Measurements from ENCODE around the gene CASP8AP2.
"Not testable (repeated sequence)": the region's sequence is repeated elsewhere in the genome, so short reads cannot be mapped to it uniquely, and the experiment has no call there.

The CASP8AP2 gene

DNA sequence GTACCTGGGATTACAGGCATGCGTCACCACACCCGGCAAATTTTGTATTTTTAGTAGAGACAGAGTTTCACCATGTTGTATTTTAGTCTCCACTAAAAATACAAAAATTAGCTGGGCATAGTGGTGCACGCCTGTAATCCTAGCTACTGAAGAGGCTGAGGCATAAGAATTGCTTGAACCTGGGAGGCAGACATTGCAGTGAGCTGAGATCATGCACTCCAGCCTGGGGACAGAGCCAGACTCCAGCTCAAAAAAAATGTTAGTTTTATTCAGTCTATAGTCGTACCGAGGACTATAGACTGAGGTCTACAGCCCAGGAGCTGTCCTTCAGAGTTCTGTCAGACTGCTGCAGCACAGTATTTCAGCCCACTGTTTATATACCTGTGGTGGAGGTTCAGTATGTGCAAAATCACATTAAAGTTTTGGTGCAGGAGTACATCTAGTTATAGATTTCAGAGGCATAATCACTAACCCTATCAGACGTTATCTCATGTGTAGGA is 3.6 kb upstream of the CASP8AP2 start:
- no peak for DNase-seq (ENCODE audit: low read depth)

GRCh38 chr6:89828475-89828987 is 1.1 kb upstream of the CASP8AP2 start:
- DNase-seq (ENCODE audit: low read depth), result not testable (repeated sequence)

DNA sequence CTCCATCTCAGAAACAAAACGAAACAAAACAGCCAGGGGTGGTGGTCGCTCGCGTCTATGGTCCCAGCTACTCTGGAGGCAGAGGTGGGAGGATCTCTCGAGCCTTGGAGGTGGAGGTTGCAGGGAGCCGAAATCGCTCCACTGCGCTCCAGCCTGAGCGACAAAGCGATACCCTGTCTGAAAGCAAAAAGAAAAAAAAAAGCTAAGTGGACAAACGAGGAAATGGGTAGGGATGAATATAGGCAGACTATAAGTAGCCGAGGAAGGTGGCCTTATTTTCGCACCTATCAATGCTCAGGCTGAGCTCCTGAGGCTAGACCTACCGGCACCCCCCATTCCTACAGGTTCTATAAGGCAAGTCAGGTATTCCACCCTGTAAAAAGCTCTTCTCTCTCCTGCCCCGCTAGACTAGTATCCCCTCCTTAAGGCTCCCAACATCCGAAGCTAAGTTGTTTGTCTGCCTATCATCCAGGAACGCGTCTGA is 650 bp upstream of the CASP8AP2 start:
- no peak for DNase-seq (ENCODE audit: low read depth)

GRCh38 chr6:89830170-89830809 is 610 bp downstream of the CASP8AP2 start:
- no peak for DNase-seq (ENCODE audit: low read depth)

DNA sequence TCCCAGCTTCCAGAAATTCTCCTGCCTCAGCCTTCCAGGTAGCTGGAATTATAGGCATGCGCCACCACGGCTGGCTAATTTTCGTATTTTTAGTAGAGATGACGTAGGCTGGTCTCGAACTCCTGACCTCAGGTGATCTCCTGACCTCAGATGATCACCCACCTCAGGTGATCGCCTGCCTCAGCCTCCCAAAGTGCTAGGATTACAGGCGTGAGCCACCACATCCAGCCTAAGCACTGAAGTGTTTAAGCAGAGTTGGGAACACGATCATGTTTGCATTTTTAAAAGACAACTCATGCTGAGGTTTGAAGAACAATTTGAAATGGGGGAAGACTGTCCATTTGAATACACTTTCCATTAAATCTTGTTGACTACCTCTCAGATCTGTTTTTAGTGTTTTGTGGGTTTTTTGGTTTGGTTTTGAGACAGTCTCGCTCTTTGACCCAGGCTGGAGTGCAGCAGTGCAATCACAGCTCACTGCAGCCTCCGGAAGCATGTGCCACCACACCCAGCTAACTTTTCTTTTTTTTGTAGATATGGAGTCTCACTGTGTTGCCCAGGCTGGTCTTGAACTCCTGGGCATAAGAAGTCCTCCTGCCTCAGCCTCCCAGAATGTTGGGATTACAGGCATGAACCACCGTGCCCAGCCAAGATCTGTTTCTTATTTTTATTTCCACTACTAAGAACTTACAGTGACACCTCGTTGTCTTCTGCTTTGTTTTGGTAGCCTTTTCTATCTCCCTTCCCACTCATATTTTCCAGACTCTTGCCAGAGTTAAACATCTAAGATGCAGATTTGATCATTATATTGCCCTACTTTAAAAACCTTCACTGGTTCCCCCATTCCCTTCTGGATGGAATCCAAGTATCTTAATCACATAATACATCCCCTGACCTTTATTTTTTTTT is 5.5 kb downstream of the CASP8AP2 start:
- DNase-seq (ENCODE audit: low read depth), result no peak

DNA sequence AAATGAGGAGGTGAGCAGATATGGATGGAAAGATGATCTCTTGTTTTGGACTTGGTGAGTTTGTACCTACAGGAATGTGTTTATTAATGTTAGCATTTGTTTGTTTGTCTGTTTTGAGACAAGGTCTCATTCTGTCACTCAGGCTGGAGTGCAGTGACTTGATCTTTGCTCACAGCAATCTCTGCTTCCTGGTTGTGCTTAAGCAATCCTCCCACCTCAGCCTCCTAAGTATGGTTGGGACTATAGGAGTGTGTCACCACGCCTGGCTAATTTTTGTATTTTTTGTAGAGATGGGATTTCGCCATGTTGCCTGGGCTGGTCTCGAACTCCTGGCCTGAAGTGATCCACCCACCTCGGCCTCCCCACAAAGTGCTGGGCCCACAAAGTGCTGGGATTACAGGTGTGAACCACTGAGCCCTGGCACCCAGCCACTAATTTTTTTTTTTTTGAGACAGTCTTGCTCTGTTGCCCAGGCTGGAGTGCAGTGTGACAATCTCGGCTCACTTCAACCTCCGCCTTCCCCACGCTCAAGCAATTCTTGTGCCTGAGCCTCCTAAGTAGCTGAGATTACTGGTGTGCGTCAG is 7.1 kb downstream of the CASP8AP2 start:
- no peak for DNase-seq (ENCODE audit: low read depth)

DNA sequence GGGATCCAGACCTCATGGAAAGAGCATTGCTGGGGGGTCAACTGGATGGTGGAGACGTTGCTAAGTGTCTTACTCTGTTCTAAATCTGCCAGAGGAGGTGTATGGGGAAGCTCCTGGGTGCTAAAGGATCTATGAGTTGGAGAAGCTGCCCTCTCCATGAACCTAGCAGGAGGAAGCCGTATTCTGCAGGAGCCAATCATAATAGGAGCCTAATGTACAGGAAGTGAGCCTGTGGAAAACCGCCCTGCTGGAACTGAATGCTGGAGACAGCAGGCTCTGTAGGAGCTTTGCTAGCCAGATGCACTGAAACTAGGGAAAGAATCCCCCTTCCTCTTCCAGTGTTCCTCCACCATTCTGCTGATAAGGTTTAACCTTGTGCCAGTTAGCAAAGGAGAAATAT is 10.9 kb downstream of the CASP8AP2 start:
- no peak for DNase-seq (ENCODE audit: low read depth)

GRCh38 chr6:89842228-89842627 is 12.5 kb downstream of the CASP8AP2 start:
- no peak for DNase-seq (ENCODE audit: low read depth)

- DNase-seq (ENCODE audit: low read depth), result no peak
Measured at GRCh38 chr6:89843070-89843469, 13.4 kb downstream of the CASP8AP2 start.

DNA sequence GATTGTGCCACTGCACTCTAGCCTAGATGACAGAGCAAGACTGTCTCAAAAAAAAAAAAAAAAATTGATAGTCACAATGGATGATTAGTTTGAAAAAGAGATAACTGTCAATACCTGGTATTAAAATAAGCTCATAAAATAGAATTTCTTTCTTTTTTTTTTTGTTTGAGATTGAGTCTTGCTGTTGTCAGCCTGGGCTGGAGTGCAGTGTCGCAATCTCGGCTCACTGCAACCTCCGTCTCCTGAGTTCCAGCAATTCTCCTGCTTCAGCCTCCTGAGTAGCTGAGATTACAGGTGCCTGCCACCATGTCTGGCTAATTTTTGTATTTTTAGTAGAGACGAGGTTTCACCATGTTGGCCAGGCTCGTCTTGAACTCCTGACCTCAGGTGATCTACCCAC is 17.8 kb downstream of the CASP8AP2 start:
- not testable (repeated sequence) for DNase-seq (ENCODE audit: low read depth)

DNA sequence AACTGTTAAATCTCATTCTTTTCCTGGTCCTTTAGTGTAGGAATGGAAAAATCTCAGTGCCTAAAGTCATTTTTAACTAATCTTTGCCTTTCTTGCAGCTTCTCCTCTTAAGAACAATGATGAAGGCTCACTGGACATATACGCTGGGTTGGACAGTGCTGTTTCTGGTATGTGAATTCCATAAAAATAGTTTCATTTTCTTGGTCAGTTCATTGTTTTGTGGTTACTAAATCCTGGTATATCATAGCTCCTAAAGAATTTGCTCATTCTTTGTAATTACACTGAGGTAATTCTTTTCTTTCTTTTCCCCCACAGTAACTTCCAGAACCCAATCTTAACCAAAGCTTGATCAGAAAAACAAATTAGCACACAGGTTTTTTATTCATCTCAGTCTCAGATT is 23.4 kb downstream of the CASP8AP2 start:
- DNase-seq (ENCODE audit: low read depth), result peak; percentile 38

DNA sequence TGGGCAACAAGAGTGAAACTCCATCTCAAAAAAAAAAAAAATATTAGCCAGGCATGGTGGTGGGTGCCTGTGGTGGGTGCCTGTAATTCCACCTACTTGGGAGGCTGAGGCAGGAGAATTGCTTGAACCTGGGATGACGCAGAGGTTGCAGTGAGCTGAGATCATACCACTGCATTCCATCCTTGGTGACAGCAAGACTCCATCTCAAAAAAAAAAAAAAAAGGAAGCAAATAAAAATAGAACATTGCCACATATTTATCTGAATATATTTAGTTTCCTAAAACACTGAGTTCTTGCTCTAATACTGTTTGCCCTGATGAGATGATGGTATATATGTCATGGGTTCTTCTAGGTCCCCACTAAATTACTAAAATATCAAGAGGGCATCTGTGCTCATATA is 28.4 kb downstream of the CASP8AP2 start:
- no peak for DNase-seq (ENCODE audit: low read depth)

DNA sequence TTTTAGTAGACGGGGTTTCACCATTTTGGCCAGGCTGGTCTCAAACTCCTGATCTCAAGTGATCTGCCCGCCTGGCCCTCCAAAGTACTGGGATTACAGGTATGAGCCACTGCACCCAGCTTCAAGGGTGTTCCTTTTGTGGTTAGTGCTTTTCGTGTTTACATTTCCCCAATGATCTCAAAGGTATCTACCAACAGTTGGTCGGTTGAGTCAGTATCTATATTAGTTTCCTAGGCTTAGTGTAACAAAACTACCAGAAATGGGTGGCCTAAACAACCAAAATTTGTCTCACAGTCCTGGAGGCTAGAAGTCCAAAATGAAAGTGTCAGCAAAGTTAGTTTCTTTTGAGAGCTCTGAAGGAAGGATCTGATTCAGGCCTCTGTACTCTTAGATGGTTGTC is 30.1 kb downstream of the CASP8AP2 start:
- no peak for DNase-seq (ENCODE audit: low read depth)

GRCh38 chr6:89862273-89862672 is 32.6 kb downstream of the CASP8AP2 start:
- DNase-seq (ENCODE audit: low read depth), result no peak

- DNase-seq (ENCODE audit: low read depth), result no peak
Measured at GRCh38 chr6:89862698-89863097, 33.0 kb downstream of the CASP8AP2 start.

- no peak for DNase-seq (ENCODE audit: low read depth)
Measured at GRCh38 chr6:89866024-89866678, 36.5 kb downstream of the CASP8AP2 start.

- no peak for DNase-seq (ENCODE audit: low read depth)
Measured at GRCh38 chr6:89873721-89874120, 44.0 kb downstream of the CASP8AP2 start.

DNA sequence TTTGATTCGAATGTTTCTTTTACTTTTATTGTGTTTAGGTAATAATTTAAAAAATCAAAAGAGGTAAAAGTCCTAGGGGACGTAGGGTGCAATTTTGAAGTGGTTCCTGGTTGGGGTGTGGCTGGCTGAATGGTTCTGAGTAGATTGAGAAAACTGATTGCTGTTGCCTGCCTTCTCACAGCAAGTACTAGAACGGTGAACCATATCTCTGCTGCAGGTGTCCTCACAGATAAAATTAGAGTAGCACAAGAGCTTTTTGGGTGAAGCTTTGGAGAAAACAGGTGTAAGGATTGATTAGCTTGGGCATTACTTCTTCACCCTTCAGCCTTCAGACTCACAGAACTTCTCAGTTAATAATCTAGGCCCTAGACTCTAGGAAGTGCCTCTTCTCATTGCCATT is 44.8 kb downstream of the CASP8AP2 start:
- no peak for DNase-seq (ENCODE audit: low read depth)

DNA sequence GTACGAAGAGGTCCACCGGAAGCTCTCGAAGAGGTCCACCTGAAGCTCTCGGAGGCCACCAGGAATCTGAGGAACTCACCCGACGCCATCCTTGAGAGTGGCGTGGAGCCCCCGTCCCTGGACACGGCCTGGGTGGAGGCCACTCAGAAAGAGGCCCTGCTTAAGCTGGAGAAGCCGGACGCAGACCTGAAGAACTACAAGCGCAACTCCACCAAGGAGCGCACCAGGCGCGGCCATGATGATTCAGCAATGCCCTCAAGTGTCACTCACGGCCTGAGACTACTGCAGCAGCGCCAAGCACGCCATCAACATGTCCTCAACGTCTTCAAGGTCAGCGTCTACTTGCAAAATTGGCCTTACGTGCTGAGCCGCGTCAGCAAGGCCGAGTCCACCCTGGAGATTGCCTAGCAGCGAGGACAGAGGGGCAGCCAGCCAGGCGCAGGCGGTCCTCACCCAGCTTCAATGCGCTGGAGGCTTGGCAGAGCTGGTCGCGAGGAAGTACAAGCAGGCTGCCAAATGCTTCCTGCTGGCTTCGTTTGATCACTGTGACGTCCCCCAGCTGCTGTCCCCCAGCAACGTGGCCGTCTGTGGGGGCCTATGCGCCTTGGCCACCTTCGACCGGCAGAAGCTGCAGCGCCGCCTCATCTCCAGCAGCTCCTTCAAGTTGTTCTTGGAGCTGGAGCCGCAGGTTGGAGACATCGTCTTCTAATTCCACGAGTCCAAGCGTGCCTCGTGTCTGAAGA is 56.9 kb downstream of the CASP8AP2 start:
- DNase-seq (ENCODE audit: low read depth), result no peak

GRCh38 chr6:89887452-89888137 is 57.9 kb downstream of the CASP8AP2 start:
- DNase-seq (ENCODE audit: low read depth), result no peak

GRCh38 chr6:89888138-89888514 is 58.4 kb downstream of the CASP8AP2 start:
- DNase-seq (ENCODE audit: low read depth), result no peak

Measured in non-pigmented ciliary epithelial cell (primary cell).